SW 1271 (cell line): ENCODE data around the gene DDX54.
"Not testable (repeated sequence)": the region's sequence is repeated elsewhere in the genome, so short reads cannot be mapped to it uniquely, and the experiment has no call there.

Experiments
- DNase-seq, 2 experiments: peaks; one replicate each; lab custom pipeline; 2025; lab: John Stamatoyannopoulos, UW

The DDX54 gene

GRCh38 chr12:113220593-113221180, 35.4 kb upstream of the DDX54 start:
- DNase-seq: peak in 1 of 2 experiments; percentile 68

- DNase-seq: no peak
These were observed 30.7 kb upstream of the DDX54 start for GRCh38 chr12:113216027-113216426.

- peak; percentile 89 to 96 for DNase-seq
These were observed 29.7 kb upstream of the DDX54 start for GRCh38 chr12:113214895-113215400.

GRCh38 chr12:113211160-113211559, 25.9 kb upstream of the DDX54 start:
- no peak for DNase-seq

GRCh38 chr12:113208041-113208934, 23.0 kb upstream of the DDX54 start:
- no peak for DNase-seq

- DNase-seq: no peak
These were observed 22.3 kb upstream of the DDX54 start for GRCh38 chr12:113207613-113208040.

- DNase-seq: not testable (repeated sequence)
These were observed 21.5 kb upstream of the DDX54 start for GRCh38 chr12:113206802-113207201.

- DNase-seq: no peak
These were observed 19.5 kb upstream of the DDX54 start for GRCh38 chr12:113204804-113205203.

GRCh38 chr12:113203852-113204760, 18.8 kb upstream of the DDX54 start:
- no peak for DNase-seq

GRCh38 chr12:113202300-113203075, 17.2 kb upstream of the DDX54 start:
- no peak for DNase-seq

- DNase-seq: no peak
These were observed 16.2 kb upstream of the DDX54 start for GRCh38 chr12:113201187-113202177.

- DNase-seq: no peak
These were observed 14.9 kb upstream of the DDX54 start for GRCh38 chr12:113200021-113200797.

GRCh38 chr12:113198296-113198695, 13.0 kb upstream of the DDX54 start:
- DNase-seq: no peak

GRCh38 chr12:113197518-113198077, 12.3 kb upstream of the DDX54 start:
- DNase-seq: no peak

GRCh38 chr12:113196990-113197389, 11.7 kb upstream of the DDX54 start:
- DNase-seq: peak; percentile 32 to 76

GRCh38 chr12:113196582-113196981, 11.3 kb upstream of the DDX54 start:
- no peak for DNase-seq

- no peak for DNase-seq
These were observed 10.3 kb upstream of the DDX54 start for GRCh38 chr12:113195598-113195997.

- DNase-seq: no peak
These were observed 9.7 kb upstream of the DDX54 start for GRCh38 chr12:113194971-113195391.

- DNase-seq: no peak
These were observed 5.9 kb upstream of the DDX54 start for GRCh38 chr12:113191227-113191626.
